ENCODE results near the gene TPM1. TPM values are rescaled to one million over a fixed set of nuclear protein-coding genes. Genes with fewer than 3 reads are reported as not detected.

TPM1 gene
- total and polyA plus RNA-seq, 4 donors: 64.7 to 101 (median 71.5) TPM

GRCh38 chr15:63083044-63083443 is 40.5 kb downstream of the TPM1 start:
- DNase-seq (ENCODE audit: low spot score): no peak
- H3K36me3 ChIP-seq (ENCODE audit: control insufficient read depth in 4 of 4, insufficient read depth in 3 of 4, low read depth in 1 of 4, low read length in 3 of 4): no peaks in the 10 kb centered on the region
- TF ChIP-seq GABPA (IDR thresholded peaks at IDR 0.05 in 1 of 2, conservative IDR thresholded peaks at IDR 0.05 in 1 of 2): no peak
- no peak for TF ChIP-seq HNF4A (conservative IDR thresholded peaks at IDR 0.05)
- no peak for TF ChIP-seq REST (IDR thresholded peaks at IDR 0.05)
- TF ChIP-seq RXRA (IDR thresholded peaks at IDR 0.05): no peak
- TF ChIP-seq MAX (IDR thresholded peaks at IDR 0.05): no peak
- TF ChIP-seq EGR1 (IDR thresholded peaks at IDR 0.05; ENCODE audit: low read depth in 2 of 2): no peak
- TF ChIP-seq RAD21 (IDR thresholded peaks at IDR 0.05): no peak
- TF ChIP-seq, protein P1, sequence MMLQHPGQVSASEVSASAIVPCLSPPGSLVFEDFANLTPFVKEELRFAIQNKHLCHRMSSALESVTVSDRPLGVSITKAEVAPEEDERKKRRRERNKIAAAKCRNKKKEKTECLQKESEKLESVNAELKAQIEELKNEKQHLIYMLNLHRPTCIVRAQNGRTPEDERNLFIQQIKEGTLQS (IDR thresholded peaks at IDR 0.05): no peak
- no peak for TF ChIP-seq JUND (IDR thresholded peaks at IDR 0.05)
- TF ChIP-seq FOXA2 (IDR thresholded peaks at IDR 0.05): no peak
- no peak for TF ChIP-seq FOXA1 (IDR thresholded peaks at IDR 0.05)
- TF ChIP-seq YY1 (IDR thresholded peaks at IDR 0.05): no peak
- no peak for TF ChIP-seq NR2F2 (IDR thresholded peaks at IDR 0.05)
- TF ChIP-seq HNF4G (IDR thresholded peaks at IDR 0.05): no peak
- no peak for TF ChIP-seq SP1 (IDR thresholded peaks at IDR 0.05)
- no peak for TF ChIP-seq TAF1 (conservative IDR thresholded peaks at IDR 0.05)
- TF ChIP-seq, protein P2, sequence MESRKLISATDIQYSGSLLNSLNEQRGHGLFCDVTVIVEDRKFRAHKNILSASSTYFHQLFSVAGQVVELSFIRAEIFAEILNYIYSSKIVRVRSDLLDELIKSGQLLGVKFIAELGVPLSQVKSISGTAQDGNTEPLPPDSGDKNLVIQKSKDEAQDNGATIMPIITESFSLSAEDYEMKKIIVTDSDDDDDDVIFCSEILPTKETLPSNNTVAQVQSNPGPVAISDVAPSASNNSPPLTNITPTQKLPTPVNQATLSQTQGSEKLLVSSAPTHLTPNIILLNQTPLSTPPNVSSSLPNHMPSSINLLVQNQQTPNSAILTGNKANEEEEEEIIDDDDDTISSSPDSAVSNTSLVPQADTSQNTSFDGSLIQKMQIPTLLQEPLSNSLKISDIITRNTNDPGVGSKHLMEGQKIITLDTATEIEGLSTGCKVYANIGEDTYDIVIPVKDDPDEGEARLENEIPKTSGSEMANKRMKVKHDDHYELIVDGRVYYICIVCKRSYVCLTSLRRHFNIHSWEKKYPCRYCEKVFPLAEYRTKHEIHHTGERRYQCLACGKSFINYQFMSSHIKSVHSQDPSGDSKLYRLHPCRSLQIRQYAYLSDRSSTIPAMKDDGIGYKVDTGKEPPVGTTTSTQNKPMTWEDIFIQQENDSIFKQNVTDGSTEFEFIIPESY (IDR thresholded peaks at IDR 0.05): no peak
- TF ChIP-seq, protein P3, sequence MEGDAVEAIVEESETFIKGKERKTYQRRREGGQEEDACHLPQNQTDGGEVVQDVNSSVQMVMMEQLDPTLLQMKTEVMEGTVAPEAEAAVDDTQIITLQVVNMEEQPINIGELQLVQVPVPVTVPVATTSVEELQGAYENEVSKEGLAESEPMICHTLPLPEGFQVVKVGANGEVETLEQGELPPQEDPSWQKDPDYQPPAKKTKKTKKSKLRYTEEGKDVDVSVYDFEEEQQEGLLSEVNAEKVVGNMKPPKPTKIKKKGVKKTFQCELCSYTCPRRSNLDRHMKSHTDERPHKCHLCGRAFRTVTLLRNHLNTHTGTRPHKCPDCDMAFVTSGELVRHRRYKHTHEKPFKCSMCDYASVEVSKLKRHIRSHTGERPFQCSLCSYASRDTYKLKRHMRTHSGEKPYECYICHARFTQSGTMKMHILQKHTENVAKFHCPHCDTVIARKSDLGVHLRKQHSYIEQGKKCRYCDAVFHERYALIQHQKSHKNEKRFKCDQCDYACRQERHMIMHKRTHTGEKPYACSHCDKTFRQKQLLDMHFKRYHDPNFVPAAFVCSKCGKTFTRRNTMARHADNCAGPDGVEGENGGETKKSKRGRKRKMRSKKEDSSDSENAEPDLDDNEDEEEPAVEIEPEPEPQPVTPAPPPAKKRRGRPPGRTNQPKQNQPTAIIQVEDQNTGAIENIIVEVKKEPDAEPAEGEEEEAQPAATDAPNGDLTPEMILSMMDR (IDR thresholded peaks at IDR 0.05; ENCODE audit: low read depth, low read length, missing input control): no peak
- WGBS: 92% methylated on average over 12 of the region's 12 CpGs
- no peaks in the 10 kb centered on the region for H3K9me3 ChIP-seq (ENCODE audit: control insufficient read depth in 4 of 4, low read length in 3 of 4)
- no peak overlapping the region for H3K9ac ChIP-seq (ENCODE audit: low read depth in 1 of 2, low read length in 2 of 2)
- H3K4me3 ChIP-seq (ENCODE audit: low read depth in 1 of 3, low read length in 3 of 3): no peak overlapping the region
- no peaks in the 10 kb centered on the region for H3K4me1 ChIP-seq (ENCODE audit: control insufficient read depth in 4 of 4, insufficient read depth in 4 of 4, low read length in 3 of 4)
- H3K27me3 ChIP-seq (ENCODE audit: control insufficient read depth in 4 of 4, insufficient read depth in 4 of 4, low read length in 3 of 4): no peaks in the 10 kb centered on the region
- no peak overlapping the region for H3K27ac ChIP-seq (ENCODE audit: low read depth in 1 of 2, low read length in 2 of 2)

Measured in liver (tissue), 9 donors.